Stimulated activated CD8-positive, alpha-beta memory T cell treated with anti-CD3 and anti-CD28 coated beads, Interleukin-7, amount 100 ng/mL, for 1 hour (primary cell): ENCODE results near the gene SEMA4D.
"Not testable (repeated sequence)": the region's sequence is repeated elsewhere in the genome, so short reads cannot be mapped to it uniquely, and the experiment has no call there.

Experiments used
- DNase-seq, 2 donors: peaks; one replicate each; pipeline ENCODE4 v3.0.0-alpha.2; 2020; ENCODE audit warnings: low read depth in 2 of 2

SEMA4D gene

DNA sequence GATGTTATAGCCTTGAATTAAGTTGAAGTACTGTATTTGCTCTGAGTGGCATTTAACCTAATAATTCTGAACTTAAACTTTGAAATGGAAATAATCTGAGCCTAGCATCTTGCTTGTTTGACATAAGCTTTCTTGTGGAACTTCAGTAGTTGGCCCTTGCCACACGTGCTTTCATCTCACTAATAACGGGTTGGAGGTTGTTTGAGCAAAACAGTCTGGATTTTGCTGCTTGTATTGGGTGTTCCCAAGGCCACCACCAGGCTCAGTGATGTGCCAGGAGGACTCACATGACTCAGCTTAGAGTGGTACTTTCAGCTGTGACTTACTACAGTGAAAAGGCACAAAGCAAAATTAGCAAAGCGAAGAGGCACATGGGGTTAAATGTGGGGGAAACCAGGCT lies 143.9 kb downstream of the SEMA4D start:
- no peak for DNase-seq

- DNase-seq = no peak
Observed at GRCh38 chr9:89352874-89353649, 144.9 kb downstream of the SEMA4D start.

DNA sequence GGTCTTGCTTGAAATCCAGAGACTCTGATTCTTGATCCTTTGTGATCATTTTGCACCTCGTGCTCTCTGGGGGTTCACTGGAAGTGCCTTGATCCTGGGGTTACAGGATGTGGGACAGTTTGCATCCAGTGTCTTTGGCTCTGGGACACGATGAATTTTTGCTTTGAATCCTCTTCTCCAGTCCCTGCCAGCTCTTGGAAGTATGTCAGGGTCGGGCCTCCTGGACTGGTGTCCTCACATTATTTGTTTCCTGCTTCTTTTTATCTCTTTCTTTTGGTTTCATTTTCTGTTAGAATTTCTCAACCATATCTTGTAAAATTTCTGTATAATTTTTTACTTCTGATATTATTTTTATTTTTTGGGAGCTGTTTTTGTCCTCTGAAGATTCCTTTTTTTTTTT lies 145.5 kb downstream of the SEMA4D start:
- DNase-seq = no peak

DNA sequence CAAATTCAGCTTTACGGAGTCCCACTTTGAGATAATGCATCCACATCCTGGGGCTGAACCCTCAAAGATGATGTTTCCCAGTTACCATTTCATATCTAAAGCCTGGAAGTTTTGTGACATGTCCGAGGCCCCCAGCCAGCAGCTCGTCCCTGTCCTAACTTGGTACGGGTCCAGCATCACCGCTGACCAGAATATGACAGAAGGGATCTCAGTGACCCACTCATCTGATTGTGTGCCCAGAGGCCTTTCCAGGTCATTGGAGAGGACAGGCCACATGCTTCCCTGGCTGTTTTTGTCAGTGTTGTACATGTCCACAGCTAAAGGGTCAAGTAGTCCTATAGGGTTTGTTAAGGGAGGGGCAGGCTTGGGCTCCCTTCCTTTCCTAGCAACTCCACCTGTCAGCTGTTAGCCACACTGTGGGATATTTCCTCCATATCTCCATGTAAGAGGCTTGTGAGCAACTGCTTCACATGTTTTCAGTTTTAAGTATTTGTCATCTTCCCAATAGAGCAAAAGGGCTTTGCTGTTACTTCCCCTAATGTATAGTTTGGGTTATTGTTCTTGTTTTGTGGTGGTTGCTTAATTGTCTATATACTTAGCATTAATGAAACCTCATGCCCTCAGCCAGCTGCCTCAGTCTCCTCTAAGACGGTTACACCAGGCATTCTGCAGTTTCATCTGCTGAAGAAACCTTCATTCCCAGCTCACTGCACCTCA lies 146.2 kb downstream of the SEMA4D start:
- DNase-seq = no peak

DNA sequence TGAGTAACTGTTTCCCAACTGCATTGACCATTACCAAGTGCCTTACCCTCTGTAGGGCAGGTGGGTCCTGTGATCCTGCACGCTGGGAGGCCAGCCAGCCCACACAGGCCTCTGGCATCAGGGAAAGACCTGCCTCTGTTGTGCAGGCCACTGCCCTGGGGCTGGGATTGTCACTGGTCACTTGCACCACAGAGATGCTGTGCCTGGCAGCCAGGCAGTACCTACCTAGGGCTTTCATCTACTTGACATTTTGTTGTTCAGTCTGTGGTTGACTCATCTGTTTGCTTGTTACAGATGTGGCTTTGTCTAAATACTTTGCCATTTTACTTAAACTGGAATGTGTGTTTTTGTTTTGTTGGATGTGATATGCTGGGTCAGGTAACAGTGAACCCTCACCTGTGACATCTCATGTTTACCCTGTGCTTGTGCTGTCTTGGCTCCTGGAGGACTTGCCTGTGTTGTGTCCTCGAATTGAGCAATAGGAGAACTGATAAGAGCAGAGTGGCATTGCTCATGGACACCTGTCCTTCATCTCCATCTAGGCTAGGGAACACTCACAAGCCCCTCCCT lies 146.8 kb downstream of the SEMA4D start:
- no peak for DNase-seq

GRCh38 chr9:89349607-89350006 lies 148.3 kb downstream of the SEMA4D start:
- DNase-seq = no peak

GRCh38 chr9:89347651-89348050 lies 150.3 kb downstream of the SEMA4D start:
- DNase-seq = no peak

DNA sequence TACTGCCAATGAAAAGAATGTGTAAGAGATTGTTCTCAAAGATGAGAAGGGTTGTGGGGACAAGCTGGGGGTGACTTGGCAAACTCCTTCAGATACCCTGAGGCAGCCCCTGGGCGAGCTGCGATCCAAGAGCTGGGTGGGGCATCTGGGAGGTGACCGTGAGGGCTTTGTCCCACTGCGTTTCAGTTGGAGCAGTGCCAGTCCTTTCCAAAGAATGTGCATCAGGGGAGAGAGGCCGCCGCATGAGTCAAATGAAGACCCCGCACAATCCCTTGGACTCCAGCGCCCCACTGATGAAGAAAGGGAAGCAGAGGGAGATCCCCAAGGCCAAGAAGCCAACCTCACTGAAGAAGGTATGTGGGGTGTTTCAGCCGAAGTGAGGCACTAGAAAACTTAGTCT lies 151.2 kb downstream of the SEMA4D start:
- DNase-seq = no peak

DNA sequence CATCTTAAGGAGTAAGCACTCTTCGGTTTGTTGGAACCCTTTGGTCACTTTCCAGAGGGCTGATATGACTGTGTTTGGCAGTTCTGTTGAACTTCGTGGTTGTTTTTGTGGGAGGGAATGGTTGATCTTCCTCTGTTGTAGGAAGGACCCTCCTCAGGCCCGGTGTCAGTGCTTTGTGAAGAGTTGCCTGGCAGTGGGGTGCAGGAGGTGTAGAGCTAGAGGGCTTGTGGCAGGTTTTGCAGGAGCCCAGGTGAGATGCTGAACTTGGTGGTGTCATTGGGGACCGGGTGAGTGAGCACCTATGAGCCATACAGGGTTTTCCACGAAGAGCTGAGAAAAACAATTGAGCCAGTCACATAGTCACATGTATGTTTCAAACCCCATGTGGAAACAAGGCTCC lies 152.4 kb downstream of the SEMA4D start:
- no peak for DNase-seq

GRCh38 chr9:89343812-89344211 lies 154.1 kb downstream of the SEMA4D start:
- not testable (repeated sequence) for DNase-seq

- DNase-seq = no peak
Observed at GRCh38 chr9:89342948-89343347, 155.0 kb downstream of the SEMA4D start.

DNA sequence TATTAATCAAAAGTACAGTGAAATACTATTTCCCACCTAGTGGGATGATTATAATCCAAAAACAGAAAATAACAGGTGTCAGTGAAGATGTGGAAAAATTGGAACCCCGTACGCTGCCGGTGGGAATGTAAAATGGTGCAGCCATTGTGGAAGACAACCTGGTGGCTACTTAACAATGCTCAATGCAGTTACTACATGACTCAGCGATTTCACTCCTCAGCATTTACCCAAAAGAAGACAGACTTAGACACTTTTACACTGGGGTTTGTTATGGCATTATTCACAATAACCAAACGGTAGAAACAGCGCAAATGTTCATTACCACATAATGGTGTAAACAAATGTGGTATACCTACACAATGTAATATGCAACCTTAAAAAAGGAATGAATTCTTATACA lies 155.7 kb downstream of the SEMA4D start:
- DNase-seq = no peak

GRCh38 chr9:89340332-89340731 lies 157.6 kb downstream of the SEMA4D start:
- no peak for DNase-seq

GRCh38 chr9:89339807-89340206 lies 158.1 kb downstream of the SEMA4D start:
- no peak for DNase-seq

DNA sequence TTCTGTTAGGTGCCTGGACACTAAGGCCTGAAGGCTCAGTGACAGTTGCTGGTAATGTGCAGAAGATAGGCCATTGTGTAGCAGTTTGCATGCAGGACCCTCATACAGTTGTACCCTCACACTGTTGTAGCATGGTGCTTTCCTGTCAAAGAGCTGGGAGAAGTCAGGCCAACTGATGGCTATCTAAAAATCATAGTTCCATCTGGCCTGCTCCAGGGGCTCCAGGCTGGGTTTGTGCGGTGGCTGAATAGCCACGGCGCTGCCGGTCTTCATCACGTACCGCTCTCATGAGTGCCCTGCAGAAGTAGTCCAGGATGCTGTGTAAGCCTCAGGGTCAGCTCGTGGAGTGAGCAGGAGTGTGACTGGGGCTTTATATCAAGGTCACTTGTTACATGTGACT lies 167.4 kb downstream of the SEMA4D start:
- no peak for DNase-seq

GRCh38 chr9:89329917-89330316 lies 168.0 kb downstream of the SEMA4D start:
- no peak for DNase-seq

- DNase-seq = no peak
Observed at GRCh38 chr9:89328064-89328463, 169.8 kb downstream of the SEMA4D start.

- DNase-seq = no peak
Observed at GRCh38 chr9:89325733-89326132, 172.2 kb downstream of the SEMA4D start.

GRCh38 chr9:89323390-89323789 lies 174.5 kb downstream of the SEMA4D start:
- DNase-seq = no peak

- no peak for DNase-seq
Observed at GRCh38 chr9:89319015-89319905, 178.7 kb downstream of the SEMA4D start.

DNA sequence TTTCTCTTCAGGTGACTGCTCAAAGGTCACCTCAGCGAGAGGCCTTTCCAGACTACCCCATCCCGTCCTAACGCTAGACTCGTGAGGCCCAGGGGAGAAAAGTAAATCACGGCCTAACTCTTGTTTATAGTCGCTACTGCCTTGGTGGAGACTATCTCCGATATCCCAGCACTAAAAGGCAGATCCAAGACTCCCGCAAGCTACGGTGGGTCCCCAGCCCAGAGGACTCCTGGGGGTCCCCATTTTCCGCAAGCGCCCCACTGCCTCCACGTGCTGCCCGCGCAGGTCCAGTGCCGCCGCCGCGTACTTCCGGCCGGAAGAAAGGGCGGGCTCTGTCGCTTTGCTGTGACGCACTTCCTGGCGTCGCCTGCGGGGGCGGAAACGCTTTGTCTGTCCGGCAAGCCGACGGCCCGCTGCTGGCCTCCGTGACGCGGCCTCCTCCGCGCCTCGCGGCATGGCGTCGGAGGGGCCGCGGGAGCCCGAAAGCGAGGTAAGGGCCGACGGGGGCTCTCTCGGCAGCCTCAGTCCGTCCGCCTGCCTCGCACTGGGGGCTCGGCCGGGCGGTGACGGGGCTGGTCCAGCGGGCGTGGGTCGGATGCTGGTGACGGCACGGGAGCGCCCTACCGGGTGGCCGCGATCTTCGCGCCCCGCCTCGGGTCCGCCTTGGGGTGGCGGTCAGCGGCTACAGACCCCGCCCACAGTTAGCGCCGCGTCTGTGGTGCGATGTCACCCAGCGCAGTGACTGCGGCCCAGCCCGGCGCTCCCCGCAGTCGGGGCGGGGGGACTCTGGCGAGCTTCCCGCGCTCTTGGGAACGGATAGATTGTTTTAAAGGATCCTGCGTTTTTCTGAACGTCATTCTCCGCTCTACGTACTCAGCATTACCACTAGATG lies 179.5 kb downstream of the SEMA4D start, which contains the start of gene SECISBP2:
TSS of gene SECISBP2 (plus strand) at position 378 of the 892 bp plus-strand sequence. CDS start at position 455, 77 bp downstream.
- peak; percentile 88 to 93 for DNase-seq
